IMR-90 (cell line): ENCODE results near the gene TNRC6B. TPM values are rescaled to one million over a fixed set of nuclear protein-coding genes. Genes with fewer than 3 reads are reported as not detected.
A peak's percentile ranks its signal among the peaks of the same experiment; 100 is the strongest.

ENCODE experiments used
- ATAC-seq: fragments of 200-7000 bp; cut with Tn5 transposase; 2 replicates; pipeline ENCODE4 v1.9.1; 2020; ENCODE audit warnings: low read depth, mild to moderate bottlenecking, moderate library complexity
- BruUV-seq: library from RNA; stranded (reverse); fragments of 400-500 nt; replicated peaks from 2 replicates; lab custom pipeline; 2021; lab: Mats Ljungman, UMichigan
- CTCF ChIA-PET: fragments of 300-600 bp; formaldehyde crosslinking; extraction: SDS; loops from one replicate; lab custom pipeline; 2021; ENCODE audit warnings: antibody characterized with exemption; lab: Yijun Ruan, JAX
- POLR2A ChIA-PET: fragments of 300-600 bp; sonication (Branson Sonifier 250); formaldehyde crosslinking; loops from one replicate; lab custom pipeline; 2022; ENCODE audit warnings: antibody characterized with exemption; ENCODE audit not compliant: unreplicated experiment; lab: Charles Lee
- DNase-seq: peaks from one replicate; pipeline ENCODE4 v3.0.0; 2013
- H2AFZ ChIP-seq: replicated peaks from 2 replicates; pipeline ENCODE3; 2013; ENCODE audit warnings: low read length, mild to moderate bottlenecking; ENCODE audit not compliant: poor library complexity
- H2AK5ac ChIP-seq: 2 replicates; pipeline ENCODE4 v1.6.1; 2013; ENCODE audit warnings: low read depth, low read length, inconsistent platforms
- H2AK9ac ChIP-seq: replicated peaks from 2 replicates; pipeline ENCODE3; 2013; ENCODE audit warnings: mild to moderate bottlenecking, low read depth, low read length, moderate library complexity; ENCODE audit not compliant: poor library complexity
- H2BK120ac ChIP-seq: 2 replicates; pipeline ENCODE4 v1.6.1; 2013; ENCODE audit warnings: low read depth, low read length, inconsistent platforms
- H2BK15ac ChIP-seq: 3 replicates; pipeline ENCODE4 v1.6.1; 2013; ENCODE audit warnings: low read depth, low read length, inconsistent platforms
- H2BK20ac ChIP-seq: 2 replicates; pipeline ENCODE4 v1.6.1; 2013; ENCODE audit warnings: low read depth, mild to moderate bottlenecking, inconsistent platforms, low read length, moderate library complexity
- H2BK5ac ChIP-seq: 2 replicates; pipeline ENCODE4 v1.6.1; 2013; ENCODE audit warnings: mild to moderate bottlenecking, low read depth, low read length, inconsistent platforms; ENCODE audit not compliant: poor library complexity, severe bottlenecking
- H3K14ac ChIP-seq: replicated peaks from 2 replicates; pipeline ENCODE4 v1.6.1; 2013; ENCODE audit warnings: low read depth, low read length, inconsistent platforms
- H3K18ac ChIP-seq: 2 replicates; pipeline ENCODE4 v1.6.1; 2013; ENCODE audit warnings: low read depth, low read length, control low read depth
- H3K23ac ChIP-seq: 2 replicates; pipeline ENCODE4 v1.6.1; 2013; ENCODE audit warnings: low read depth, low read length, inconsistent platforms
- H3K27ac ChIP-seq: 2 replicates; pipeline ENCODE4 v1.5.1; 2013; ENCODE audit warnings: mild to moderate bottlenecking, control low read depth, low read length; ENCODE audit not compliant: insufficient read depth
- H3K27me3 ChIP-seq: 2 replicates; pipeline ENCODE4 v1.6.1; 2013; ENCODE audit warnings: low read length; ENCODE audit not compliant: control insufficient read depth, insufficient read depth
- H3K36me3 ChIP-seq: 2 replicates; pipeline ENCODE4 v1.6.1; 2013; ENCODE audit warnings: low read length, mixed read lengths; ENCODE audit not compliant: control insufficient read depth, insufficient read depth
- H3K4ac ChIP-seq: 2 replicates; pipeline ENCODE4 v1.6.1; 2013; ENCODE audit warnings: low read depth, low read length, inconsistent platforms
- H3K4me1 ChIP-seq: 2 replicates; pipeline ENCODE4 v1.6.1; 2013; ENCODE audit warnings: low read length, mixed read lengths; ENCODE audit not compliant: control insufficient read depth, insufficient read depth
- H3K4me2 ChIP-seq: 2 replicates; pipeline ENCODE4 v1.6.1; 2013; ENCODE audit warnings: low read depth, mild to moderate bottlenecking, control low read depth, low read length, moderate library complexity
- H3K4me3 ChIP-seq: 2 replicates; pipeline ENCODE4 v1.5.1; 2013; ENCODE audit warnings: low read depth, mild to moderate bottlenecking, control low read depth, low read length, moderate library complexity; ENCODE audit not compliant: insufficient read depth
- H3K56ac ChIP-seq: 2 replicates; pipeline ENCODE4 v1.6.1; 2013; ENCODE audit warnings: low read length, inconsistent platforms; ENCODE audit not compliant: insufficient read depth; ENCODE audit errors: extremely low read depth
- H3K79me1 ChIP-seq, 2 experiments: 2 replicates each; pipeline ENCODE4 v1.6.1; 2013; ENCODE audit warnings: low read length in 2 of 2, inconsistent platforms in 1 of 2, low read depth in 1 of 2
- H3K9ac ChIP-seq: 2 replicates; pipeline ENCODE4 v1.6.1; 2013; ENCODE audit warnings: low read depth, low read length, control low read depth
- H3K9me1 ChIP-seq: 2 replicates; pipeline ENCODE4 v1.6.1; 2013; ENCODE audit warnings: low read length, inconsistent platforms; ENCODE audit not compliant: insufficient read depth
- H3K9me3 ChIP-seq: 2 replicates; pipeline ENCODE4 v1.6.1; 2013; ENCODE audit warnings: low read length; ENCODE audit not compliant: control insufficient read depth, insufficient read depth
- H4K20me1 ChIP-seq: 2 replicates; pipeline ENCODE4 v1.6.1; 2013; ENCODE audit warnings: low read length, inconsistent platforms; ENCODE audit not compliant: insufficient read depth
- H4K5ac ChIP-seq: 2 replicates; pipeline ENCODE4 v1.6.1; 2013; ENCODE audit warnings: mild to moderate bottlenecking, low read depth, low read length, control low read depth
- H4K8ac ChIP-seq, 2 experiments: 2 replicates each; pipeline ENCODE4 v1.6.1; 2013; ENCODE audit warnings: low read depth in 2 of 2, low read length in 2 of 2, control low read depth in 1 of 2, inconsistent platforms in 1 of 2
- H4K91ac ChIP-seq: 2 replicates; pipeline ENCODE4 v1.6.1; 2013; ENCODE audit warnings: low read depth, low read length, inconsistent platforms; ENCODE audit not compliant: insufficient read depth
- CEBPB ChIP-seq: IDR thresholded peaks from 2 replicates; pipeline ENCODE4 v1.6.1; 2012; ENCODE audit warnings: low read depth, low read length, improper control_type of control experiment
- NFE2L2 ChIP-seq: fragments of 150-350 bp; IDR thresholded peaks from 2 replicates; pipeline ENCODE4 v1.6.1; 2016; ENCODE audit warnings: low read depth, mild to moderate bottlenecking, low read length
- USF2 ChIP-seq: fragments of 150-350 bp; IDR thresholded peaks from 2 replicates; pipeline ENCODE4 v1.6.1; 2017; ENCODE audit warnings: mild to moderate bottlenecking, antibody characterized with exemption, low read length, low read depth
- WGBS, 2 experiments: methylation state at CpG; one replicate each; pipeline versions ENCODE4 v1.1.5 to v1.1.7; 2013; ENCODE audit warnings: missing lambda C conversion rate in 2 of 2; ENCODE audit not compliant: insufficient read length in 1 of 2; ENCODE audit errors: extremely low coverage in 2 of 2; 5-methylcytosine and 5-hydroxymethylcytosine counted together
- dilution Hi-C: fragments of 300-500 bp; cut with HindIII; formaldehyde crosslinking; loops from one replicate; pipeline ENCODE4 v1.14.3; 2018; ENCODE audit warnings: low sequenced_read_pairs; ENCODE audit not compliant: unreplicated experiment
- in situ Hi-C: fragments of 300-500 bp; cut with MboI; formaldehyde crosslinking; loops from 3 replicates; pipeline ENCODE4 v1.14.3; 2019; ENCODE audit warnings: low sequenced_read_pairs, inconsistent platforms, mixed read lengths
- intact Hi-C: fragments of 100-400 bp; cut with micrococcal nuclease; formaldehyde crosslinking; loops from 2 replicates; pipeline ENCODE4 v1.10.0; 2022
- polyA plus RNA-seq, 3 experiments: library from polyadenylated mRNA; depleted of rRNA; stranded (reverse); fragments of >200 nt; gene quantifications; 2 replicates each; pipeline ENCODE4 v1.2.3, GENCODE V29; 2012; ENCODE audit warnings: low replicate concordance in 1 of 3
- total RNA-seq: library from RNA; depleted of rRNA; stranded (reverse); fragments of >200 nt; gene quantifications from 2 replicates; pipeline ENCODE4 v1.2.3, GENCODE V29; 2012

TNRC6B gene
- total and polyA plus RNA-seq, 2 of the 4 experiments (the other 2 are of a cell fraction): 3.9 to 17.0 TPM

- Histone ChIP-seq H3K9me1 (peaks cover 15% of the 10 kb centered on the region), H2AFZ (no peak overlapping the region), H3K18ac (peak overlapping the region; percentile 52; the same call in 1 of the 2 replicates), H4K5ac (no peak overlapping the region; the same call in 1 of the 2 replicates), H3K27ac (no peak overlapping the region), H3K9ac (no peak overlapping the region), H3K4ac (no peak overlapping the region), H2AK9ac (no peak overlapping the region), H3K9me3 (no peaks in the 10 kb centered on the region), H3K4me2 (no peak overlapping the region), H3K36me3 (peaks cover 9% of the 10 kb centered on the region), H2BK15ac (no peak overlapping the region), H4K91ac (no peak overlapping the region), H4K8ac (no peak overlapping the region), H2BK20ac (peak overlapping the region; percentile 13; the same call in 1 of the 2 replicates), H3K4me3 (no peak overlapping the region), H2AK5ac (no peak overlapping the region), H2BK5ac (no peak overlapping the region), H4K20me1 (peaks cover 20% of the 10 kb centered on the region), H3K27me3 (no peaks in the 10 kb centered on the region), H3K79me1 (peaks cover 29 to 63% of the 10 kb centered on the region in 2 experiments), H3K4me1 (peaks cover 9% of the 10 kb centered on the region; the same call in 1 of the 2 replicates), H3K56ac (no peak overlapping the region), H3K14ac (no peak overlapping the region), H3K23ac (no peak overlapping the region), H2BK120ac (no peak overlapping the region)
- intact Hi-C loops (loop anchor here (10.0 kb wide), 1 partner anchor 193 kb away; no protein-coding TSS in a partner anchor), dilution Hi-C loops (no loop called here), in situ Hi-C loops (loop anchor here (10.0 kb wide), 1 partner anchor 173 kb away; no protein-coding TSS in a partner anchor)
- ChIA-PET CTCF (no interaction called here), POLR2A (no interaction called here)
- peak; percentile 81 for TF ChIP-seq CEBPB
- no peak for TF ChIP-seq NFE2L2
- no peak for TF ChIP-seq USF2
- ATAC-seq: peak; percentile 48; the same call in 1 of the 2 replicates
- WGBS, 2 experiments: 100% methylated on average over 1 of the region's 1 CpG; no CpG with 5 or more reads in 1 of the 2 experiments
- DNase-seq: peak; percentile 65
- BruUV-seq: no TSS peak
Observed at GRCh38 chr22:40258017-40258416, 80.3 kb downstream of the TNRC6B start.
